ENCODE data around the gene RNF166.

DNA sequence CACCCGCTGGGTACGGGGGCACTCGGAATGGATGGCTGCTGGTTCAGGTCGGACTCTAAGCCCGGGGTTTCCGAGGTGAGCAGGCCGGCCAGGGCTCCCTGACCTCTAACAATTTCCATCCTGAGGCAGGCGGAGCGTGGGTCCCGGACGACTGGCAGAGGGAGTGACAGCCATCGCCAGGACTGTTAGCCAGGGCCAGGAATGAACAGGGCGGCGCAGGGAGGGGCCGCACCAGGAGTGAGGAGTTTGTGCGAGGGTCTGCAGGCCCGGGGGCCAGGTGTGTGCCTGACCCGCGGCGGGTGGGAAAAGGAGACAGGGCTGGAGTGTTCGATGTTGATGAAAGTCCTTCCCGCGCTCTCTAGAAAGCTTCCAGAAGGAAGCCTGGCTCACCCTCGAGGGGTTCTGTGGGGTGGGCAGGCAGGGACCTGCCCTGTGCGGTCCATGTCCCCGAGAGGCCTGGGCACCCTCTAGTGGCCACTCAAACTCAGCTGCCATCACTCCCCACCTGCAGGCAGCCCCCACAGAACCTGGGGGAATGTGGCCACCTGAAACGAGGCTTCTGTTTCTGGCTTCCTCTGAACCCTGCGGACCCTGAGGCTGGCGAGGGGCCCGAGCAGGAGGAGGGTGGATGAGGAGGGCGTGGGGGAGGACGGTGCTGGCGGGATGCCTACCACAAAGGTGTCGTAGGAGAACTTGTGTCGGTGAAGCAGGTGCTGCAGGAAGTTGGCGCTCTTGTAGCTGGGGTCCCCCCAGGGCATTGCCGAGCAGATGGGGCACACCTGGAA is 8.2 kb downstream of the RNF166 start:
- TF ChIP-seq ZBTB7A (CRISPR knock-in tag; IDR thresholded peaks at IDR 0.05) = no peak
- TF ChIP-seq, protein P1, sequence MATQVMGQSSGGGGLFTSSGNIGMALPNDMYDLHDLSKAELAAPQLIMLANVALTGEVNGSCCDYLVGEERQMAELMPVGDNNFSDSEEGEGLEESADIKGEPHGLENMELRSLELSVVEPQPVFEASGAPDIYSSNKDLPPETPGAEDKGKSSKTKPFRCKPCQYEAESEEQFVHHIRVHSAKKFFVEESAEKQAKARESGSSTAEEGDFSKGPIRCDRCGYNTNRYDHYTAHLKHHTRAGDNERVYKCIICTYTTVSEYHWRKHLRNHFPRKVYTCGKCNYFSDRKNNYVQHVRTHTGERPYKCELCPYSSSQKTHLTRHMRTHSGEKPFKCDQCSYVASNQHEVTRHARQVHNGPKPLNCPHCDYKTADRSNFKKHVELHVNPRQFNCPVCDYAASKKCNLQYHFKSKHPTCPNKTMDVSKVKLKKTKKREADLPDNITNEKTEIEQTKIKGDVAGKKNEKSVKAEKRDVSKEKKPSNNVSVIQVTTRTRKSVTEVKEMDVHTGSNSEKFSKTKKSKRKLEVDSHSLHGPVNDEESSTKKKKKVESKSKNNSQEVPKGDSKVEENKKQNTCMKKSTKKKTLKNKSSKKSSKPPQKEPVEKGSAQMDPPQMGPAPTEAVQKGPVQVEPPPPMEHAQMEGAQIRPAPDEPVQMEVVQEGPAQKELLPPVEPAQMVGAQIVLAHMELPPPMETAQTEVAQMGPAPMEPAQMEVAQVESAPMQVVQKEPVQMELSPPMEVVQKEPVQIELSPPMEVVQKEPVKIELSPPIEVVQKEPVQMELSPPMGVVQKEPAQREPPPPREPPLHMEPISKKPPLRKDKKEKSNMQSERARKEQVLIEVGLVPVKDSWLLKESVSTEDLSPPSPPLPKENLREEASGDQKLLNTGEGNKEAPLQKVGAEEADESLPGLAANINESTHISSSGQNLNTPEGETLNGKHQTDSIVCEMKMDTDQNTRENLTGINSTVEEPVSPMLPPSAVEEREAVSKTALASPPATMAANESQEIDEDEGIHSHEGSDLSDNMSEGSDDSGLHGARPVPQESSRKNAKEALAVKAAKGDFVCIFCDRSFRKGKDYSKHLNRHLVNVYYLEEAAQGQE (IDR thresholded peaks at IDR 0.05; ENCODE audit: borderline replicate concordance in 1 of 2, low read depth in 1 of 2, low read length in 2 of 2) = no peak
- no peak for TF ChIP-seq ZC3H4 (CRISPR knock-in tag; IDR thresholded peaks at IDR 0.05; ENCODE audit: borderline replicate concordance)
- TF ChIP-seq NCOA5 (CRISPR knock-in tag; IDR thresholded peaks at IDR 0.05) = no peak
- TF ChIP-seq CTCF (CRISPR knock-in tag; IDR thresholded peaks at IDR 0.05) = peak; percentile 75
